GM21717 (cell line): ENCODE data around the gene MYH3.
"Not testable (repeated sequence)": the region's sequence is repeated elsewhere in the genome, so short reads cannot be mapped to it uniquely, and the experiment has no call there.

Experiments used
- ATAC-seq: cut with Tn5 transposase; IDR thresholded peaks from one replicate; pipeline ENCODE4 v1.9.1; 2021; ENCODE audit warnings: mild to moderate bottlenecking, moderate library complexity; ENCODE audit not compliant: unreplicated experiment

Gene MYH3

DNA sequence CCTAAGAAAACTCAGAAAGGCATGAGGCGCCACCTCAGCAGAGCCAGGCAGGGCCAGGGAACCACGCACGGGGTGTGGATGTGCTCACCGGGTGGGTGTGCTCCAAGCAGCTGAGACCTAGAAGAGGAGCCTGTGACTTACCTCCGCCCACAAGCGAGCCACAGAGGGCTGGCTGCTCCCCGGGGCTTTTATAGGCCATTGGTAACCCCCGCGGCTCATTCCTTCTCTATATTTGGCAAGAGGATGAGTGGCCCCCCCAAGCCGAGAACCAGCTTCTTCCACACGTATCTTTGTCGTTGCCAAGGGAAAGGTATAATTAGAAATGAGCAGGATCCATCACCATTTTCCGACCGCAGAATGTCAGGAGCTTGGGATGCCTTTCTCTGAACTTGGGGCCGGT lies at the start of gene MYH3:
TSS of gene MYH3 (minus strand) at position 162 of the 400 bp plus-strand sequence. CDS start 2,245 bp downstream, outside the sequence.
- no peak for ATAC-seq

DNA sequence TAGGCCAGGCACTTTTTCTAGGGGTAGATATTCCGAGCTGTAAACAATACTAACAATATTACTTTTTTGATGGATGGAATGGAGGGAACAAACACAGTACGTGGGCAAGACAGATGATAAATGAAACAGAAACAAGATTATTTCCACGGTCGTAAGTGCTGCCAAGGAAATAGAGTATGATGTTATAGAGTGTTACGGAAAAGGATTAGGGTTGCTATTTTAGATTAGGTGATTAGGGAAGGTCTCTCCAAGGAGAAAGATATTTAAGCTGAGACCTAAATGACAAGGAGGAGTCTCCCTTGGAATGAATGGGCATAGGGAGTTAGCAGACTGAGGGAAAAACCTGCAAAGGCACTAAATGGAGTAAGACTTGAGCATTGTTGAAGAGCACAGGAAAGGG lies 48.6 kb upstream of the MYH3 start:
- ATAC-seq, result no peak

DNA sequence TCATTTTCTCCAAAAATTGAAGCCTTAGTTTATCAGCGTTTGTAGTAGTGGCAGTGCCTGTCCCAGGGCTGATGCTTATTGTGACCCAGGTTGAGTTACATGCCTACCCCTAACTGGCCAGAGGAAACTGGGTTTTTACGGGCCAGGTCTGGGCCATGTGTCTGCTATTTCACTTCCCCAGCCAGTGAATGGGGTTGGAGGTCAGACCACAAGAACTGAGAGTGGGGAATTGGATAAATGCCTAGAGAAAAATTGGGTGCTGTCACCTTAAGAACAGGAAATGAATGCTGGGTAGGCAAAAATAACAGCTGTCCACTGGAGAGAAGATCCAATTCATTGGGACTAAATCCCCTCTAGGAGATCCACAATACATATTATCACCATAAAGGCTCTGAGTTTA lies 45.5 kb upstream of the MYH3 start:
- ATAC-seq, result no peak

DNA sequence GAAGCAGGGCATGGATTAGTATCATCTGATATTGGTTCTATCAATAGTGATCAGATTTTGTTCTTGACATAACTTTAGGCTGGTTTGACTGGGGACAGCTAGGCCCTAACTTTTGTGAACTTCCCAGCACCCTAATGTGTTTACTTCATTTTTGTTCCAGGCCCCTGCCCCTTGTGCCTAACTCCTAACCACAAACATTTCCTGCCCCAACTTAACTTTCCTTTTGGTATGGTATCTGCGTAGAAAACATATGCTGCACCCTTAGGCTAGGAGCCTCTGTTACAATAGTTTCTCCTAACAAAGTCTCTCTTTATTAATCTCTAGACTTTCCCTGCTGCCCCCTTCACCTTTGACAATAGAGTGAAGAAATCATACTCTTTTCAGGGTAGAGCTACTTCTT lies 42.7 kb upstream of the MYH3 start:
- ATAC-seq, result no peak

DNA sequence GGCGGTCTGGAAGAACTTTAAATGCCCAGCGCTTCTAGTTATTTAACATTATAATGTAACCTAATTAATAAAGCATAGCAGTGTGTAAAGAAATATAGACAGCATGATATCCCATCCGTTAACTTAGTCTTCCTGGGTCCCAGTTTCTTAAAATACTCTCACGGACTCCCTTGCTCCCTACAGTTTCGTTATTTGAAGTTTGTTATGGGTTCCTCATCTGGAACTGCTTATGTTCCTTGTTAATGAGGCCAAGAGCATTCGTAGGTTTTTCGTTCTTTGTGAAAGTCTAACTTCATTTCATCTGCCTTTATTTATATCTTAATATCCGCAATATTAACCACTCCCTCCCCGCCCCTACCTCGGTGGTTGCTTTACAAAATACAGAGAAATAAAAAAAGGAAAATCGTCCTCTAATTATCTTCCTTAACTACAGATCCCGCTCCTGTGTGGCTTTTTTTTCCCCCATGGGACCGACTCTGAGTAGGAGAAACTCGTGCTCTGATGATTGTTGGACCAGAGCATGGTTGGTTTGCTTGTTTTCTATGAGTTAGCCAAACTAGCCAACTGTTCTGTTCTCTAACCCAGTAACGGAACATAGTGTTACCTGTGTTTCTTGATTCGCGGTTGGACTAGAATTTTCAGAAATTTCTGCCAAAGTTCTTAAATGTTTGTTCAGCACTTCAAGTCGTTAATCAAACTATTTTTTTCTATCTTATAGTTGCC lies 41.1 kb upstream of the MYH3 start:
- ATAC-seq, result no peak

DNA sequence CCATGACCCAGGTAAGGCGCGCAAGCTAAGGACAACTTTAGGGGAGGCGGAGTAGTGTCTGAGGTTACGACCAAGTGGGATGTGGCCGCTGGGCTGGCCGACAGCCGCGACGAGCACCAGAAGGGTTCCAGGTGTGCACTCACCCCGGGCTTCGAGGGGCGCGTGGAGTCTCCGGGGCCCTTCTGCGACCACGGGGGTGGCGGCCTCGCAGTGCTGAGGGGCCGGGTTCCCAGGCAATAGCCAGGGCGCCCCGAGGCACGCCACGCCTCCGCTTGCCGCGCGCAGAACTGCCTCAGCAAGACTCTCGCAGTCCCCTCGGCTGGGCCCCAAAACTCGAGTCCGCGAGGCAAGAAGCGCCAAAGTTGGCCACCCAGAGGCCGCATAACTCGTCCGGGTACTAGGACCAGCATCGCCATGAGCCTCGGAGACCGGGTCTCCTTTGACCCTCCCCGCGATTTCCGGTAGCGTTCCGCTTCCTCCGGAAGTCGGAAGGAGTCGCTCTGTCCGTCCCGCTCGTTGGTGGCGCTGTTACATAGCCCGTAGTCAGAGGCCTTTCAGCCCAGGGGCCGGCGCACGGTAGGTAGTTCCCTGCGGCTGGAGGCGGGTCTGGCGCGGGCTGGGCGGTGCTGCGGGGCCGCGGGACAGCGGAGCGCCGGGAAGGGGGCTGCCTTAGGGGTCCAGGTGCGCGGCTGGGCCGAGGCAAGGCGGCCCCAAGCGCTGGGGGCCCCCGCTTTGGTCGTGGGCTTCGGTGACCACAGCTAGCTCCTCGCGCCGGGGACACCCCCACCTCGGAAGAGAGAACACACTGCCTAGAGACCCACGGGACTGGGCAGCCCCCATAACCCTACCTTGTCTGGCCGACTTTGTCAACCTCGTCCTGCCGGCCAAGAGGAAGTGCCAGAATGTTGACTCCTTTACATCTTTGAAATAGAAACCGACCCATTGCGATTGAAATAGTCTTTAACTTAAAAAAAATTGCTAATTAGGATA lies 40.3 kb upstream of the MYH3 start, which contains the start of the genes ADPRM and SCO1:
TSS of gene ADPRM (plus strand) at position 503 of the 990 bp plus-strand sequence. CDS start 7,333 bp downstream, outside the sequence.
TSS of gene SCO1 (minus strand) at position 442 of the 990 bp plus-strand sequence. CDS start at position 416, 26 bp downstream.
- ATAC-seq, result peak; percentile 97

DNA sequence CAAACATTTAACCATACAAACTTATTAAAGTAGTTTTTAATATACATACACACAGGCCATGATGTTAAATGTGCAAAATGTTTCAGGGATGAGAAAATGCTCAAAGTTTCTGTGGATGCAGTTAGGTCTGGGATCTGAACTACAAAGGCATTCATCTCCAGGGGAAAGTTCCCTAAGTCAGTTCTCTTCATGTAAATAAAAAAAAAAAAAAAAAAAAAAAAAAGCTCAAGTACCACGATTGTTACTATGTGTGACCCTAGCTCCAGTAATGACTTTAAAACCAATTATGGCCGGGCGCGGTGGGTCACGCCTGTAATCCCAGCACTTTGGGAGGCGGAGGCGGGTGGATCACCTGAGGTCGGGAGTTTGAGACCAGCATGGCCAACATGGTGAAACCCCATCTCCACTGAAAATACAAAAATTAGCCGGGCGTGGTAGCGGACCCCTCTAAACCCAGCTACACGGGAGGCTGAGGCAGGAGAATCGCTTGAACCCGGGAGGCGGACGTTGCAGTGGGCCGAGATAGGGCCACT lies 38.8 kb upstream of the MYH3 start:
- ATAC-seq, result not testable (repeated sequence)

DNA sequence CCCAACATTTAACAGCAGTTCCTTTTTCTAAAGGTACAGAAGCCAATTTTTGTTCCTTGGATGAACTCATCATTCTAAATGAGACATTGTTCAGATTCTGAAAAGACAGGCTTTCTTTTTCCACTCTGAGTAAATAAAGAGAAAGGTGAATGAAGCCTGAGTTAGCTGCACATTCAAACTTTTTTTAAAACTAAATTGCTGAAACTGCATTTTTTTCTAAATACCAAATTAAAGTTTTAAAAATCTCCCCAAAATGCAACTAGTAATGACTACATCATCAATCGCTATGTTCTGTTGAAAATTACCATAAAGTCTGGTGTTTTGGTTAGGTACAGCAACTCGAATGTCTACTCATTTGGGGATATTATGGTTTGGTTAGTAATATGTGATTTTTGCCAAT lies 30.4 kb upstream of the MYH3 start:
- no peak for ATAC-seq

DNA sequence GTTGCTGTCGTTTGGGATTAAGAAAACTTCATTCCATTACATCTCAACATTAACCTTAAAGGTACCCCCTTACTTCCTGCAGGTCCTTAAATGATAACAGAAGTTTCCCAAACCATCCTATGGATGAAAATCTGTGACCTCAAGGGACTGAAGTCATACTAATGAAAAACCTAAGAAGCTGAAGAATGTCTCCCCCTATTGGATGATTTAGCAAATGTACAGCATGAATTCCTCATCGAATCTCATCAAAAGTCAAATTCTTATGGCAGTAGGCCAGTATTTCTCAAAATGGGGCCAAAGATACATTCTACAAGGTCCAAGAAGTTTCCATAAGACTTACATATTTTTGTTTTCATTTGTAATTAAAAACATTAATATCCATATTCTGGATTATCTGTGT lies 26.7 kb upstream of the MYH3 start:
- ATAC-seq, result no peak

DNA sequence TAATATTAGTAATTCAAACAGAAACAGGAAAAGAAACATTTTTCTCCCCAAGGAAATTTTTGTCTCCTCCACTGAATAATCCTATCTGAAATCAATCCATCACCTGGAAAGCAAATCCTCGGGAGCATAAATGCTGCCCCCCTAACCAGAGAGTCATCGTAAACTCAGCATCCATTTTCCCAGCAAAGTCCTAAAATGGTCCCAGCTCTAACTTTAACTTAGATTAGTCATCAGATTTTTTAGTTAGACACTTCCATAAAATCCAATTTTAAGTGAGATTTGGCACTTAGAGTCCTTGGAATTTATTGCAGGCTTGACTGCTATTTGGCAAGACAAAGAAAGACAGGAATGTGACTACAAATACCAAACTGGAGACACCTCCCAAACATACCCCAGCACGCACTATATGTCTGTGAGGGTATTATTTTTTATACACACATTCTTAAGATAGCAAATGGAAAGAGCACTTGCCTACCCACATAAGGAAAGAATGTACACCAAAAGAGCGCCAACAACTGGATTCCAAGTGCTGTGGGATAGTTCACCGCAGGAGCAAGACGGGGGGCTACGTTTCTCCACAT lies 24.8 kb upstream of the MYH3 start:
- ATAC-seq, result no peak

DNA sequence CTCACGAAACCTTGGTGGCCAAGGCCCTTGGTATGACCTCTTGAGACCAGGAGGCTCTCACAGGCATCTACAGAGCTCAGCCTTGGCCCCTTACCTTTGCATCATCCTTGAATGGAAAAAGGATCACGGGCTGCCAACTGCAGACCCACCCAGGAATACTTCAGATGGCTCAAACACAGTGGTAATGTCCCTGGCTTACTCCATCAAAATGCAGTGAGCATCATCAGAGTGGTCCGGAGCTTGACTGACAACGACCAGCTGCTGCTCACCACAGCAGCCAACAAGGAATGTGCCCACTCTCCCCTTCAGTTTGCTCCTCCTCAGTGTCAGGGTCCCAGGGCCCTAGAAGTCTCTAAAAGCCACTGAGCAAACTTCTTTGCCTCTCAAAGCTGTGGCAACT lies 17.6 kb upstream of the MYH3 start:
- ATAC-seq, result no peak

DNA sequence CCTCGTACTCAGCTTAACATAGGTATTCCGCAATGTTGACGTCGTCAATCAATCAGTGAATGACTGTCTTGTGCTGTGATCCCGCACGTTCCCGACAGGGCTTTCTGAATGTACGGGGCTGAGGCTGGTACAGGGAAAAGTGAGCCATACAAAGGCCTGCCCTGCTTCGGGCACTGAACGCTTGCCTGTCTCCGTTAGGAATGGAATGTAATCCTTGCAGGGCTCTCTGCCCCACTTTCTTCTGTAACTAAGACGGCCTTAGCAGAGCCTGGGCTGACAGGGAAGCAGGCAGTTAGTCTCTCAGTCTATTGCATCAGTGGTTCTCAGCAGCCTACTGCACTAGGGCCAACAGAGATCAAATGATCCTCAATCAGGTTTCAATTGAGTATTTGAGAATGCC lies 16.2 kb upstream of the MYH3 start:
- no peak for ATAC-seq

DNA sequence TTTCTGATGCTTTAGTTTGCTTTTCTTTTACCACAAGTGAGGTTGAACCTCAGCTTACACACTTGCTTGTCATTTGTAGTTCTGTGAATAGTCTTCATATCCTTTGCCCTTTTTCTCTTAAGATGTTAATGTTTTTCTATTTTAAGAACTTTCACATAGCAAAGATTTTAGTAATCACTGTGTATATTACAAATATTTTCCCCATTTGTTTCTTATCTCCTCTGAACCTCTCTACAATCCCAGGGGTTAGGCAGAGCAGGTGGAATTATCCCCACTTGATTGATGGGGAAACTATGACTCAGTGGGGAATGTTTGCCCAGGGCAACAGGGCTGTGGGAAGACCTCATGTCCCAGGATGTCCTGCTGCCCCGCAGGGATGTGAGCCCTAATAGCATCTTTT lies 11.7 kb upstream of the MYH3 start:
- no peak for ATAC-seq

DNA sequence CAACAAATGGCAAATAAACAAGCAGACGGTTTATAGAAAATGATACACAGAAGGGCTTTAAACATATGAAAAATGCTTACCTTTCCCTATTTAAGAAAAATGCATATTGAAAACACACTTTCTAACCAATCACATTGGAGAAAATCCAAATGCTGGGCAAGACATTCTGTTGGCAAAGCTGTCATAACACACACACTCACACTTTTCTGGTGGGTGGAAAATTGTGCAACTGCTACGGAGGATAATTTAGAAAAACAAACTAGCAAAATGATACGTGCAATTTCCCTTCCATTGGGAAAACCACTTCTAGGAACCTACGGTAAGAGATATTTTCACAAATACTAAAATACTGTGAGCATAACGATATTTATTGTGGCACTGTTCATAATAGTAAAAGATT lies 9.8 kb upstream of the MYH3 start:
- no peak for ATAC-seq

DNA sequence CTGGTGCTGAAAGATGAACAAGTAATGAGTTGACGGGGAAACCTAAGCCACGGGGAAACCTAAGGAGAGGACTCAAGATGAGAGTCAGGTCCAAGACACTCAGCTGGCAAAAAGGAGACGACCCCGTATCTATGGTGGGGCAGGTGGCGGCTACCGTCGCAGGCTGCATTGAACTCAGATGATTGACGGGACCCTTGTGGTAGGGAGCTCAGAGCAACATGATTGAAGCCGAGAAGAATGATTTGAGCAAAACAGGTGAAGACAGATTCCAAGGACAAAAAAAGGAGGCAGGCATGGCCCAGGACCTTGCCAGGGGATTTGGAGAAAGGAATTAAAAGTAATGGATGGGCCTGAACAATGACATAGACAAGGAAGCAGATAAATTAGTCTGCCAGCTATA lies 7.5 kb upstream of the MYH3 start:
- no peak for ATAC-seq

DNA sequence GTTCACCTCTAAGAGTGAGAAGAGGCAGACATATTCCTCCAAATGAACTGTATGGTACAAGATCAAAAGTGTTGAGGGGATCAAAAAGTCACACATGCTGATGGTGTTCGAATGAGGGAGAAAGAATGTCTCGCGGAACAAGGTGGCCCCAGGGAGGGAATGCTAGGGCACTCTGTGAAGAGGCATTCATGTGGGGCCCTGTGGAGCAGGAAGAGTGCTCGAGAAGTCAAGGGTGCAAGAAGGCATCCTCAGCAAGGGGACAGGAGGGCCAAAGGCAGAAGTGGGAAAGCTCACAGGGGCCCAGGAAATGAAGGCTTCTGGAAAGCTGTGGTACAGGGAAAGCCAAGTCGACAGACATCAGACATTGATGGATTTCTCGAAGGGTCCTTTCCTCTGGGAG lies 6.1 kb upstream of the MYH3 start:
- ATAC-seq, result no peak

DNA sequence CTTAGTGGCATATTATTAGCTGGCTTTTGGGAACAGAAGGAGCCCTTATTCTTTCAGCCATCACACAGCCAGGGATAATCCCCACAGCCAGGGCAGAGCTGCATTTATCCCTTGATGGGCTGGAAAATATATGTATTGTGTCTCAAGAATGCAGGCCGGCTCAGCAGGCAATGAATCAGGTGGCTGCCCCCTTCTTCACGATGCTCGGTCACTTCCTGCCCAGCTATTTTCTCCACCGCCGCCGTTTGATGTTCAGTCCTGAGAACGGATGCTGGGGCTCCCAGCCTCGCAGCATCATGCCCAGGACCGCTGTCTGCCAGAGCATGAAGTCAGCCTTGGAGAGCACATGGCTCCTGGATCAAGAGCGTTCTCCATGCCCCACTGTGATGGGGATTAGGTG lies 4.3 kb upstream of the MYH3 start:
- no peak for ATAC-seq

DNA sequence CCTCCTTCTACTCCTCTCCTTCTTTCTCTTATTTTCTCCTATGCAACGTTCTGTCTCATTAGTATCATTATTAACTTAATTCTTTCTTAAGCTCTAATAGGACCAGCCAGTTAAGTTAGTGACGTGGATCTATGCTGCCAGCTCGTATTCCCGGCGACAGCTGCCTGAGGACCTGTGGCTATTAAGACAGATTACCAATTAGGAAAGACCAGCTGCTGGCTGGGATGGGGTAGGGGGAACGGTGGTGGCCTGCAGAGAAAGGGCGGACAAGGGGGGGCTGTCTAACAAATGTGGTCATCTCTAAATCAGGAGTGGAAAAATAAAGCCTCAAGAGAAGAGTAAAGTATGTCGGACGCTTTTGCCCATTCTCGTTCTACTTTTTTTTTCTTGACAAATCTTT lies 770 bp upstream of the MYH3 start:
- no peak for ATAC-seq

DNA sequence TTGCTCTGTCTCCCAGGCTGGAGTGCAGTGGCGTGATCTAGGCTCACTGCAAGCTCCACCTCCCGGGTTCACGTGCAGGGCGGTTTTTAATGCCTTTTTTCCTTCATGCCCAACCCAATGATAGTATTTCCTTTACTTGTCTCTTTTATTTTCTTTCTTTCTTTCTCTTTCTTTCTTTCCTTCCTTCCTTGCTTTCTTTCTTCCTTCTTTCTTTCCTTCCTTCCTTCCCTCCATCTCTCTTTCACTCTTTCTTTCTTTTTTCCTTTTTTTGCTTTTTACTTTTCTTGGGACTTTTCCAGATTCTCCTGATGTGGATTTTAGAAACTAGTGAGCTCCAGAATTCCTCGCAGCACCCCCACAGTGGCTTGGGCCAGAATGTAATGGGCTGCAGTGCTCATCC lies 3.1 kb downstream of the MYH3 start:
- no peak for ATAC-seq

DNA sequence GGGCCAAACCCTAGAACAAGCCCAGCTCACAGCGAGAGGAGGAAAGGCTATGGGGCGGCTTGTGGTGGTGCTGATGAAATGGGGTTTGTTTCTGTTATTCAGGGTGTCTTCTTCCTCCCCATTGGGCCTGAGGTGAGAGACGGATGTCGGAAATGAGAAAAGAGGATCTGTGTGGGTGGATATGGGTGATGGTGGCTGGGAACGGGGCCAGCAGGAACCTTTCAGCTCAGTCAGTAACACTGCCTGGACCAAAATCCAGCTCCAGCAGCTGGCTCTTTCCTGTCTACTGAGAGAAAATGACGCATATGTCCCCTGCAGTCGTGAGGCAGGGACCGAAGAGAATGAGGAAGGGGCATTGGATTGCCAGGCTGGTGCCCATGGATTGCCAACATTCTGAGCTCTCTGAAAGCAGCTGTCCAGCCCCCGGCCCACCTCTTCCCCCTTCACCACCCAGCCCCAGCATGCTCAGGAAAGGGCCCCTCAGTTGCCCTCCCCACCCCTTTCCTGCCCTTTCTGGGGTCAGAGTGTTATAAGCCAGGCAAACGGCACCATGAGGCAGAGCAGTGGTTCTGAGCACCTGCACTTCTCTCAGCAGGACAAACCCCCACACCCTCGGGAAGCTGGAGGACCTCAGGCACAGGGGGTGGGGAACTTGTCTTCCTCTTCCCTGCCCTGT lies 4.0 kb downstream of the MYH3 start:
- no peak for ATAC-seq

DNA sequence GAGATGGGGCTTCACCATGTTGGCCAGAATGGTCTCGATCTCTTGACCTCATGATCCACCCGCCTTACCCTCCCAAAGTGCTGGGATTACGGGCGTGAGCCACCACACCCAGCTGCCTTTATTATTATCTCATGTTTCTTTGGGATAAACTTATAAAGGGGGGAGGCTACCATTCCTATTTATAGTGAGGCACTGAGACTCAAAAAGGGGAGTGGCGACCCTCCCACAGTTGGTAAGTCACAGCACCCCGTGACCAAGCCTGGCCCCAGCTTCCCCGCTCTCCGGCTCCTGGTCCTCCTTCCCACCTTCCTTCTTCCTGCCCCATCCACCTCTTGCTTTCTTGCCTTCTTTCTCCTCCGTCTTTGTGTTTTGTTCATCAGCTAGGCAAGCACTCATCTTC lies 5.2 kb downstream of the MYH3 start:
- no peak for ATAC-seq
